ENCODE data around the gene MORN4.

GRCh38 chr10:97571622-97572021 is 61.7 kb downstream of the MORN4 start:
- TF ChIP-seq CTCF (IDR thresholded peaks at IDR 0.05; ENCODE audit: low read depth, low read length, poor library complexity, severe bottlenecking): no peak
- no peak for TF ChIP-seq EZH2phosphoT487 (IDR thresholded peaks at IDR 0.05; ENCODE audit: borderline replicate concordance, low read length)
